OCI-LY7 (cell line): ENCODE measurements around the gene SAMD8.

Experiments
- EZH2phosphoT487 ChIP-seq: fragments of 200-600 bp; sonication (generic); IDR thresholded peaks from 2 replicates; pipeline ENCODE4 v1.6.1; 2018; ENCODE audit warnings: low read depth, borderline replicate concordance, mild to moderate bottlenecking, mixed run types, antibody characterized with exemption, low read length, moderate library complexity, mixed read lengths
- TF ChIP-seq, protein P1 (sequence below): fragments of 200-600 bp; sonication (generic); conservative IDR thresholded peaks from 2 replicates; pipeline ENCODE4 v1.5.1; 2014; ENCODE audit warnings: mild to moderate bottlenecking, antibody characterized with exemption, low read length, moderate library complexity, mixed read lengths

DNA sequence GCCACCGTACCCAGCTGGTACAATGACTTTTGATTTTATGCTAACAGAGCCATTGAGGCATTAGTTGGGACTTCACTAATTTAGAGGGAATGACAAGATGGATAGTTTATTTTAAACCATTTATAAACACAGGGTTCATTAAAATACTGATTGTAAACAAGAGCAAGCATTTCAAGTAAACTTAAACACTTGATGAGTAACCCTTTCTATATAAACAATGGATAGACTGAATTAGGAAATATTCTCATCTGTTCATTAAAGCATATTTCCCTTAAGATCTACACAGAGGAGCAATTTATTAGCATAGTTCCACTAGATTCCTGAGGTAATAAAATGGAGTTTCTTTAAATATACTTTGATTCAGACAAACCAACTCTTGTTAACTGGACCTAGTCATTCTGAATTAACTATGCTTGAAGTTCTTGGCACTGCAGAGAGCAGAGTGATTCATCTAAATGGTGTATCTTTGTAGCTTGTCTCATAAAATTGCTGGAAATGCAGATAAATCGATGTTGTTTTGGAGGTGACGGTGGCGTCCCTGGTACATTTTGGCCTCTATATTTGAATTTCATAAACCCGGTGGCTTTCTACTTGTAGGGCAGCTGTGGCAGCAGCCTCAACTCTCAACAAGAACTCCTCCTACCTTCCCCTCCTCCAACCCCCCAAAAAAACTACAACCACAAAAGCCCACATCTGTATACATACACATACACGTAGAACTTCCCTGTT is 83.7 kb downstream of the SAMD8 start:
- TF ChIP-seq, protein P1, sequence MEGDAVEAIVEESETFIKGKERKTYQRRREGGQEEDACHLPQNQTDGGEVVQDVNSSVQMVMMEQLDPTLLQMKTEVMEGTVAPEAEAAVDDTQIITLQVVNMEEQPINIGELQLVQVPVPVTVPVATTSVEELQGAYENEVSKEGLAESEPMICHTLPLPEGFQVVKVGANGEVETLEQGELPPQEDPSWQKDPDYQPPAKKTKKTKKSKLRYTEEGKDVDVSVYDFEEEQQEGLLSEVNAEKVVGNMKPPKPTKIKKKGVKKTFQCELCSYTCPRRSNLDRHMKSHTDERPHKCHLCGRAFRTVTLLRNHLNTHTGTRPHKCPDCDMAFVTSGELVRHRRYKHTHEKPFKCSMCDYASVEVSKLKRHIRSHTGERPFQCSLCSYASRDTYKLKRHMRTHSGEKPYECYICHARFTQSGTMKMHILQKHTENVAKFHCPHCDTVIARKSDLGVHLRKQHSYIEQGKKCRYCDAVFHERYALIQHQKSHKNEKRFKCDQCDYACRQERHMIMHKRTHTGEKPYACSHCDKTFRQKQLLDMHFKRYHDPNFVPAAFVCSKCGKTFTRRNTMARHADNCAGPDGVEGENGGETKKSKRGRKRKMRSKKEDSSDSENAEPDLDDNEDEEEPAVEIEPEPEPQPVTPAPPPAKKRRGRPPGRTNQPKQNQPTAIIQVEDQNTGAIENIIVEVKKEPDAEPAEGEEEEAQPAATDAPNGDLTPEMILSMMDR = no peak
- no peak for TF ChIP-seq EZH2phosphoT487
